ENCODE data around the gene MPO. TPM values are rescaled to one million over a fixed set of nuclear protein-coding genes. Genes with fewer than 3 reads are reported as not detected.

MPO gene
- total RNA-seq, 4 donors from 2014 or later = not detected

GRCh38 chr17:58246104-58246740, 34.5 kb downstream of the MPO start:
- TF ChIP-seq POLR2A (IDR thresholded peaks at IDR 0.05) (no peak), EP300 (IDR thresholded peaks at IDR 0.05) (no peak)
- TF ChIP-seq, protein P1, sequence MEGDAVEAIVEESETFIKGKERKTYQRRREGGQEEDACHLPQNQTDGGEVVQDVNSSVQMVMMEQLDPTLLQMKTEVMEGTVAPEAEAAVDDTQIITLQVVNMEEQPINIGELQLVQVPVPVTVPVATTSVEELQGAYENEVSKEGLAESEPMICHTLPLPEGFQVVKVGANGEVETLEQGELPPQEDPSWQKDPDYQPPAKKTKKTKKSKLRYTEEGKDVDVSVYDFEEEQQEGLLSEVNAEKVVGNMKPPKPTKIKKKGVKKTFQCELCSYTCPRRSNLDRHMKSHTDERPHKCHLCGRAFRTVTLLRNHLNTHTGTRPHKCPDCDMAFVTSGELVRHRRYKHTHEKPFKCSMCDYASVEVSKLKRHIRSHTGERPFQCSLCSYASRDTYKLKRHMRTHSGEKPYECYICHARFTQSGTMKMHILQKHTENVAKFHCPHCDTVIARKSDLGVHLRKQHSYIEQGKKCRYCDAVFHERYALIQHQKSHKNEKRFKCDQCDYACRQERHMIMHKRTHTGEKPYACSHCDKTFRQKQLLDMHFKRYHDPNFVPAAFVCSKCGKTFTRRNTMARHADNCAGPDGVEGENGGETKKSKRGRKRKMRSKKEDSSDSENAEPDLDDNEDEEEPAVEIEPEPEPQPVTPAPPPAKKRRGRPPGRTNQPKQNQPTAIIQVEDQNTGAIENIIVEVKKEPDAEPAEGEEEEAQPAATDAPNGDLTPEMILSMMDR (IDR thresholded peaks at IDR 0.05) = no peak
- peaks cover 0 to 52% of the 10 kb centered on the region in 2 donors for H3K27me3 ChIP-seq
- no peaks in the 10 kb centered on the region for H3K9me3 ChIP-seq
- H3K27ac ChIP-seq = no peak overlapping the region
- 73 to 80% methylated on average over 9 to 13 of the region's 13 CpGs for WGBS, 2 donors
- H3K4me1 ChIP-seq = peaks cover 0 to 14% (median 3%) of the 10 kb centered on the region in 4 donors
- DNase-seq (ENCODE audit: low spot score in 2 of 2) = no peak
- no peak overlapping the region for H3K4me3 ChIP-seq
- H3K36me3 ChIP-seq = no peaks in the 10 kb centered on the region

GRCh38 chr17:58245428-58246103, 35.2 kb downstream of the MPO start:
- no peak for DNase-seq (ENCODE audit: low spot score in 2 of 2)

DNA sequence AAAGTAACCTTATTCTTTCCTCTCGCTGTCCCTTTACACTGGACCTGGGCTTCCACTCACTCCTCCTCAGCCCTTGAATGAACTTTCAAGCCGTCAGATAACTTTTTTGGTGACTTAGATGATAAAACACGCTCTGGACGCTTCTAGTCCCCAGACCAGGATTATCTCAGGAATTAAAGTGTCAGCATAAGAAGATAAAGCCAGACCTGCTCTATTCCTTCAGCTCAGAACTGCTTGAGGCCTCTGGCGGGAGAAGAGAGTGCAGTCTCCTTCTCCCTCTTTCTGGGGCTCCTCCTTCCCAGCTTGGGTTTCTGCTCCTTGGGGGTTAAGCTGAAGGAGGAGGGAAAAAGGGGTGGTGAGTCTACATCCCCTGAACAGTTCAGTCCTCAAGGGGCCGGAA, 35.8 kb downstream of the MPO start:
- WGBS, 2 donors = 58 to 59% methylated on average over 6 of the region's 6 CpGs
- no peak for TF ChIP-seq POLR2A (IDR thresholded peaks at IDR 0.05)
- no peak for TF ChIP-seq EP300 (IDR thresholded peaks at IDR 0.05)
- TF ChIP-seq, protein P1 (IDR thresholded peaks at IDR 0.05) = no peak
- Histone ChIP-seq H3K4me3 (no peak overlapping the region), H3K9me3 (no peaks in the 10 kb centered on the region), H3K27me3 (peaks cover 0 to 58% of the 10 kb centered on the region in 2 donors), H3K36me3 (no peaks in the 10 kb centered on the region), H3K4me1 (peaks cover 0 to 12% (median 3%) of the 10 kb centered on the region in 4 donors), H3K27ac (no peak overlapping the region)
- DNase-seq (ENCODE audit: low spot score in 2 of 2) = no peak

More at GRCh38 chr17:58245428-58246103, 35.2 kb downstream of the MPO start:
- H3K9me3 ChIP-seq = no peaks in the 10 kb centered on the region
- no peak overlapping the region for H3K4me3 ChIP-seq
- H3K36me3 ChIP-seq = no peaks in the 10 kb centered on the region
- no peak for TF ChIP-seq POLR2A (IDR thresholded peaks at IDR 0.05)
- TF ChIP-seq, protein P1 (IDR thresholded peaks at IDR 0.05) = no peak
- no peak for TF ChIP-seq EP300 (IDR thresholded peaks at IDR 0.05)
- H3K27ac ChIP-seq = no peak overlapping the region
- H3K27me3 ChIP-seq = peaks cover 0 to 53% of the 10 kb centered on the region in 2 donors
- H3K4me1 ChIP-seq = peaks cover 0 to 14% (median 3%) of the 10 kb centered on the region in 4 donors
- WGBS, 2 donors = 49 to 53% methylated on average over 10 of the region's 10 CpGs

GRCh38 chr17:58242171-58242784, 38.5 kb downstream of the MPO start:
- H3K4me1 ChIP-seq = no peaks in the 10 kb centered on the region
- H3K4me3 ChIP-seq = no peak overlapping the region
- H3K36me3 ChIP-seq = no peaks in the 10 kb centered on the region
- no peaks in the 10 kb centered on the region for H3K9me3 ChIP-seq
- no peak for DNase-seq (ENCODE audit: low spot score in 2 of 2)
- WGBS, 2 donors = 14 to 16% methylated on average over 4 of the region's 4 CpGs
- H3K27me3 ChIP-seq = peaks cover 0 to 63% of the 10 kb centered on the region in 2 donors
- TF ChIP-seq, protein P1 (IDR thresholded peaks at IDR 0.05) = no peak
- TF ChIP-seq EP300 (IDR thresholded peaks at IDR 0.05) = no peak
- no peak for TF ChIP-seq POLR2A (IDR thresholded peaks at IDR 0.05)
- no peak overlapping the region for H3K27ac ChIP-seq

GRCh38 chr17:58239987-58240386, 40.7 kb downstream of the MPO start:
- Histone ChIP-seq H3K27me3 (peaks cover 0 to 72% of the 10 kb centered on the region in 2 donors), H3K36me3 (no peaks in the 10 kb centered on the region), H3K4me1 (no peaks in the 10 kb centered on the region), H3K27ac (no peak overlapping the region), H3K9me3 (no peaks in the 10 kb centered on the region), H3K4me3 (no peak overlapping the region)
- TF ChIP-seq EP300 (IDR thresholded peaks at IDR 0.05) = no peak
- no peak for TF ChIP-seq POLR2A (IDR thresholded peaks at IDR 0.05)
- TF ChIP-seq, protein P1 (IDR thresholded peaks at IDR 0.05) = no peak
- no peak for DNase-seq (ENCODE audit: low spot score in 2 of 2)
- WGBS, 2 donors = 68 to 81% methylated on average over 1 of the region's 1 CpG

Measured in tibial nerve (tissue), 4 donors.